ENCODE results near the gene MUC5B.

- TF ChIP-seq CTCF (IDR thresholded peaks at IDR 0.05) (no peak), EZH2 (IDR thresholded peaks at IDR 0.05) (no peak)
Observed at GRCh38 chr11:1291295-1292017, 68.6 kb downstream of the MUC5B start.

Measured in neural progenitor cell (in vitro differentiated cells).